ENCODE data around the gene MPIG6B.
"Not testable (repeated sequence)": the region's sequence is repeated elsewhere in the genome, so short reads cannot be mapped to it uniquely, and the experiment has no call there.

Gene MPIG6B

GRCh38 chr6:31708224-31708623 lies 14.9 kb upstream of the MPIG6B start:
- Histone ChIP-seq H3K36me3 (ENCODE audit: insufficient read depth, low read length) (no peaks in the 10 kb centered on the region), H3K4me1 (ENCODE audit: insufficient read depth, low read length) (peaks cover 3% of the 10 kb centered on the region; the same call in 1 of the 2 replicates), H3K9me3 (ENCODE audit: control insufficient read depth, insufficient read depth, low read length) (no peaks in the 10 kb centered on the region), H3K9ac (ENCODE audit: low read depth, low read length) (no peak overlapping the region)

- H3K9me3 ChIP-seq (ENCODE audit: control insufficient read depth, insufficient read depth, low read length); H3K9ac ChIP-seq (ENCODE audit: low read depth, low read length); H3K36me3 ChIP-seq (ENCODE audit: insufficient read depth, low read length): not testable (repeated sequence)
- peaks cover 12% of the 10 kb centered on the region for H3K4me1 ChIP-seq (ENCODE audit: insufficient read depth, low read length)
Observed at GRCh38 chr6:31709157-31709556, 14.0 kb upstream of the MPIG6B start.

- H3K9ac ChIP-seq (ENCODE audit: low read depth, low read length) = no peak overlapping the region
Observed at GRCh38 chr6:31710523-31711219, 12.5 kb upstream of the MPIG6B start.

GRCh38 chr6:31711233-31711632 lies 11.9 kb upstream of the MPIG6B start:
- Histone ChIP-seq H3K36me3 (ENCODE audit: insufficient read depth, low read length) (no peaks in the 10 kb centered on the region), H3K9ac (ENCODE audit: low read depth, low read length) (no peak overlapping the region), H3K9me3 (ENCODE audit: control insufficient read depth, insufficient read depth, low read length) (no peaks in the 10 kb centered on the region), H3K4me1 (ENCODE audit: insufficient read depth, low read length) (peaks cover 16% of the 10 kb centered on the region)

More at GRCh38 chr6:31710523-31711219, 12.5 kb upstream of the MPIG6B start:
- H3K36me3 ChIP-seq (ENCODE audit: insufficient read depth, low read length) = no peaks in the 10 kb centered on the region
- no peaks in the 10 kb centered on the region for H3K9me3 ChIP-seq (ENCODE audit: control insufficient read depth, insufficient read depth, low read length)
- peaks cover 16% of the 10 kb centered on the region for H3K4me1 ChIP-seq (ENCODE audit: insufficient read depth, low read length)

GRCh38 chr6:31712296-31712695 lies 10.9 kb upstream of the MPIG6B start:
- Histone ChIP-seq H3K9ac (ENCODE audit: low read depth, low read length) (no peak overlapping the region), H3K4me1 (ENCODE audit: insufficient read depth, low read length) (peaks cover 16% of the 10 kb centered on the region), H3K9me3 (ENCODE audit: control insufficient read depth, insufficient read depth, low read length) (no peaks in the 10 kb centered on the region), H3K36me3 (ENCODE audit: insufficient read depth, low read length) (no peaks in the 10 kb centered on the region)

- Histone ChIP-seq H3K4me1 (ENCODE audit: insufficient read depth, low read length) (peaks cover 16% of the 10 kb centered on the region), H3K9ac (ENCODE audit: low read depth, low read length) (no peak overlapping the region), H3K36me3 (ENCODE audit: insufficient read depth, low read length) (no peaks in the 10 kb centered on the region), H3K9me3 (ENCODE audit: control insufficient read depth, insufficient read depth, low read length) (no peaks in the 10 kb centered on the region)
Observed at GRCh38 chr6:31713465-31713864, 9.7 kb upstream of the MPIG6B start.

GRCh38 chr6:31713991-31714684 lies 9.0 kb upstream of the MPIG6B start:
- Histone ChIP-seq H3K4me1 (ENCODE audit: insufficient read depth, low read length) (peaks cover 19% of the 10 kb centered on the region), H3K9ac (ENCODE audit: low read depth, low read length) (no peak overlapping the region), H3K36me3 (ENCODE audit: insufficient read depth, low read length) (no peaks in the 10 kb centered on the region), H3K9me3 (ENCODE audit: control insufficient read depth, insufficient read depth, low read length) (no peaks in the 10 kb centered on the region)

- H3K9ac ChIP-seq (ENCODE audit: low read depth, low read length) = no peak within 1 kb of the TSS
Observed at GRCh38 chr6:31715022-31715958, 7.9 kb upstream of the MPIG6B start, which contains the start of gene LY6G6D. TSS of gene LY6G6D (plus strand) at chr6:31715348. CDS start at chr6:31715356, 8 bp downstream.

GRCh38 chr6:31717499-31718222 lies 5.5 kb upstream of the MPIG6B start:
- no peak overlapping the region for H3K9ac ChIP-seq (ENCODE audit: low read depth, low read length)
- peaks cover 16% of the 10 kb centered on the region for H3K4me1 ChIP-seq (ENCODE audit: insufficient read depth, low read length)
- H3K36me3 ChIP-seq (ENCODE audit: insufficient read depth, low read length) = no peaks in the 10 kb centered on the region
- no peaks in the 10 kb centered on the region for H3K9me3 ChIP-seq (ENCODE audit: control insufficient read depth, insufficient read depth, low read length)

More at GRCh38 chr6:31715022-31715958, 7.9 kb upstream of the MPIG6B start, which contains the start of gene LY6G6D:
- Histone ChIP-seq H3K36me3 (ENCODE audit: insufficient read depth, low read length) (no peaks in the 10 kb centered on the region), H3K4me1 (ENCODE audit: insufficient read depth, low read length) (peaks cover 17% of the 10 kb centered on the region), H3K9me3 (ENCODE audit: control insufficient read depth, insufficient read depth, low read length) (no peaks in the 10 kb centered on the region)

- Histone ChIP-seq H3K9me3 (ENCODE audit: control insufficient read depth, insufficient read depth, low read length) (no peaks in the 10 kb centered on the region), H3K9ac (ENCODE audit: low read depth, low read length) (no peak overlapping the region), H3K4me1 (ENCODE audit: insufficient read depth, low read length) (peaks cover 15% of the 10 kb centered on the region), H3K36me3 (ENCODE audit: insufficient read depth, low read length) (no peaks in the 10 kb centered on the region)
Observed at GRCh38 chr6:31718265-31718664, 4.9 kb upstream of the MPIG6B start.

GRCh38 chr6:31719001-31719400 lies 4.2 kb upstream of the MPIG6B start:
- no peak overlapping the region for H3K9ac ChIP-seq (ENCODE audit: low read depth, low read length)
- no peaks in the 10 kb centered on the region for H3K36me3 ChIP-seq (ENCODE audit: insufficient read depth, low read length)
- peaks cover 8% of the 10 kb centered on the region for H3K4me1 ChIP-seq (ENCODE audit: insufficient read depth, low read length)
- no peaks in the 10 kb centered on the region for H3K9me3 ChIP-seq (ENCODE audit: control insufficient read depth, insufficient read depth, low read length)

- Histone ChIP-seq H3K9ac (ENCODE audit: low read depth, low read length) (no peak overlapping the region), H3K9me3 (ENCODE audit: control insufficient read depth, insufficient read depth, low read length) (no peaks in the 10 kb centered on the region), H3K36me3 (ENCODE audit: insufficient read depth, low read length) (no peaks in the 10 kb centered on the region), H3K4me1 (ENCODE audit: insufficient read depth, low read length) (peaks cover 3% of the 10 kb centered on the region; the same call in 1 of the 2 replicates)
Observed at GRCh38 chr6:31720196-31720770, 2.9 kb upstream of the MPIG6B start.

GRCh38 chr6:31721351-31722020 lies 1.7 kb upstream of the MPIG6B start, which contains the start of gene LY6G6C:
TSS of gene LY6G6C (minus strand) at chr6:31721746. CDS start at chr6:31721679, 67 bp downstream.
- Histone ChIP-seq H3K4me1 (ENCODE audit: insufficient read depth, low read length) (peaks cover 3% of the 10 kb centered on the region; the same call in 1 of the 2 replicates), H3K9me3 (ENCODE audit: control insufficient read depth, insufficient read depth, low read length) (no peaks in the 10 kb centered on the region), H3K9ac (ENCODE audit: low read depth, low read length) (no peak within 1 kb of the TSS), H3K36me3 (ENCODE audit: insufficient read depth, low read length) (no peaks in the 10 kb centered on the region)
